WTC11 (cell line): ENCODE data around the gene OR2V1. TPM values are rescaled to one million over a fixed set of nuclear protein-coding genes. Genes with fewer than 3 reads are reported as not detected.

Experiments used
- ATAC-seq: fragments of 200-7000 bp; cut with Tn5 transposase; 2 replicates; pipeline ENCODE4 v1.10.0; 2021; ENCODE audit warnings: mild to moderate bottlenecking, moderate library complexity
- CTCF ChIA-PET: fragments of 300-600 bp; sonication (Branson Sonifier 250); formaldehyde crosslinking; loops from one replicate; lab custom pipeline; 2021; ENCODE audit warnings: antibody characterized with exemption; lab: Charles Lee
- POLR2A ChIA-PET: fragments of 350-600 bp; sonication (Branson Sonifier 250); formaldehyde crosslinking; loops from one replicate; lab custom pipeline; 2021; ENCODE audit warnings: antibody characterized with exemption; lab: Charles Lee
- DNase-seq: peaks from one replicate; pipeline ENCODE4 v3.0.0; 2021; ENCODE audit warnings: low spot score
- H3K27ac Mint-ChIP-seq: 2 replicates; pipeline ENCODE4 v1.8.0; 2021; ENCODE audit warnings: mixed read lengths
- H3K27me3 Mint-ChIP-seq: 2 replicates; pipeline ENCODE4 v1.8.0; 2021; ENCODE audit warnings: low read depth, mild to moderate bottlenecking, moderate library complexity, mixed read lengths
- H3K36me3 Mint-ChIP-seq: 2 replicates; pipeline ENCODE4 v1.8.0; 2021; ENCODE audit warnings: mixed read lengths
- H3K4me1 Mint-ChIP-seq: 2 replicates; pipeline ENCODE4 v1.8.0; 2022; ENCODE audit warnings: mixed read lengths
- H3K4me3 Mint-ChIP-seq: 2 replicates; pipeline ENCODE4 v1.8.0; 2021; ENCODE audit warnings: mild to moderate bottlenecking, moderate library complexity, mixed read lengths
- H3K9me3 Mint-ChIP-seq: 2 replicates; pipeline ENCODE4 v1.8.0; 2021; ENCODE audit warnings: mixed read lengths
- ARID4B ChIP-seq: sonication (generic); formaldehyde crosslinking; IDR thresholded peaks from 2 replicates; pipeline ENCODE4 v1.8.0; 2023; ENCODE audit warnings: missing genetic modification reagents, mild to moderate bottlenecking, borderline replicate concordance
- ATF1 ChIP-seq: sonication (generic); formaldehyde crosslinking; IDR thresholded peaks from 2 replicates; pipeline ENCODE4 v1.8.1; 2023; ENCODE audit warnings: mild to moderate bottlenecking, moderate library complexity, missing genetic modification reagents
- ATF3 ChIP-seq: sonication (generic); formaldehyde crosslinking; conservative IDR thresholded peaks from 2 replicates; pipeline ENCODE4 v1.8.1; 2022; ENCODE audit warnings: mild to moderate bottlenecking, missing genetic modification reagents
- CREM ChIP-seq: sonication (generic); formaldehyde crosslinking; IDR thresholded peaks from 2 replicates; pipeline ENCODE4 v1.8.1; 2022; ENCODE audit warnings: mild to moderate bottlenecking, missing genetic modification reagents, moderate library complexity
- FOXJ3 ChIP-seq: sonication (generic); formaldehyde crosslinking; IDR thresholded peaks from 2 replicates; pipeline ENCODE4 v1.9.0; 2021; ENCODE audit warnings: missing genetic modification reagents, mild to moderate bottlenecking, borderline replicate concordance
- IRF1 ChIP-seq: sonication (generic); formaldehyde crosslinking; IDR thresholded peaks from 2 replicates; pipeline ENCODE4 v1.8.0; 2023; ENCODE audit warnings: missing genetic modification reagents
- IRF2 ChIP-seq: sonication (generic); formaldehyde crosslinking; IDR thresholded peaks from 2 replicates; pipeline ENCODE4 v1.8.0; 2022; ENCODE audit warnings: low read depth, missing genetic modification reagents, borderline replicate concordance
- MXD4 ChIP-seq: fragments of 250-450 bp; sonication (Bioruptor Pico); IDR thresholded peaks from 2 replicates; pipeline ENCODE4 v1.8.0; 2021; ENCODE audit warnings: mild to moderate bottlenecking, moderate library complexity, borderline replicate concordance
- NFATC4 ChIP-seq: fragments of 250-450 bp; sonication (Bioruptor Pico); IDR thresholded peaks from 2 replicates; pipeline ENCODE4 v1.9.0; 2021; ENCODE audit warnings: mild to moderate bottlenecking
- RORB ChIP-seq: fragments of 250-450 bp; sonication (Bioruptor Pico); IDR thresholded peaks from 2 replicates; pipeline ENCODE4 v1.9.0; 2021; ENCODE audit warnings: mild to moderate bottlenecking
- SMAD3 ChIP-seq: sonication (generic); formaldehyde crosslinking; IDR thresholded peaks from 2 replicates; pipeline ENCODE4 v1.8.0; 2022; ENCODE audit warnings: missing genetic modification reagents, mild to moderate bottlenecking, borderline replicate concordance
- SMAD4 ChIP-seq: sonication (generic); formaldehyde crosslinking; IDR thresholded peaks from 2 replicates; pipeline ENCODE4 v1.8.0; 2022; ENCODE audit warnings: mild to moderate bottlenecking, missing genetic modification reagents
- SOX15 ChIP-seq: fragments of 250-450 bp; sonication (Bioruptor Pico); IDR thresholded peaks from 2 replicates; pipeline ENCODE4 v1.9.0; 2021; ENCODE audit warnings: mild to moderate bottlenecking
- USF1 ChIP-seq: sonication (generic); formaldehyde crosslinking; IDR thresholded peaks from 2 replicates; pipeline ENCODE4 v1.8.0; 2022; ENCODE audit warnings: mild to moderate bottlenecking, missing genetic modification reagents
- ZBTB43 ChIP-seq: sonication (generic); formaldehyde crosslinking; IDR thresholded peaks from 2 replicates; pipeline ENCODE4 v1.8.1; 2023; ENCODE audit warnings: mild to moderate bottlenecking, missing genetic modification reagents
- ZNF138 ChIP-seq: sonication (generic); formaldehyde crosslinking; conservative IDR thresholded peaks from 2 replicates; pipeline ENCODE4 v1.8.1; 2022; ENCODE audit warnings: mild to moderate bottlenecking, moderate library complexity, missing genetic modification reagents
- ZNF416 ChIP-seq: fragments of 250-450 bp; sonication (Bioruptor Pico); IDR thresholded peaks from 2 replicates; pipeline ENCODE4 v1.9.0; 2021; ENCODE audit warnings: mild to moderate bottlenecking, inconsistent platforms
- ZNF532 ChIP-seq: fragments of 250-450 bp; sonication (Bioruptor Pico); IDR thresholded peaks from 2 replicates; pipeline ENCODE4 v1.9.0; 2021; ENCODE audit warnings: mild to moderate bottlenecking, borderline replicate concordance
- ZNF671 ChIP-seq: fragments of 250-450 bp; sonication (Bioruptor Pico); IDR thresholded peaks from 2 replicates; pipeline ENCODE4 v1.8.0; 2021; ENCODE audit warnings: mild to moderate bottlenecking
- ZSCAN18 ChIP-seq: fragments of 250-450 bp; sonication (Bioruptor Pico); IDR thresholded peaks from 2 replicates; pipeline ENCODE4 v2.1.2; 2022; ENCODE audit warnings: mild to moderate bottlenecking, moderate library complexity
- total RNA-seq: library from RNA; stranded (reverse); gene quantifications from 3 replicates; pipeline ENCODE4 v1.2.3, GENCODE V29; 2021

The OR2V1 gene
- total RNA-seq, 1 experiment from 2014 or later, result not detected

GRCh38 chr5:181140766-181141165 lies 9.8 kb upstream of the OR2V1 start:
- CTCF ChIA-PET, result interaction anchor here (2.2 kb wide), 1 partner anchor 10 kb away, joined by 11 read pairs; no protein-coding TSS in a partner anchor
- Mint-ChIP-seq H3K36me3 (peaks cover 19% of the 10 kb centered on the region), H3K27ac (no peak overlapping the region), H3K9me3 (peaks cover 27% of the 10 kb centered on the region), H3K4me3 (no peak overlapping the region), H3K4me1 (no peaks in the 10 kb centered on the region), H3K27me3 (peaks cover 11% of the 10 kb centered on the region)
- POLR2A ChIA-PET, result no interaction called here
- TF ChIP-seq ZNF416 (CRISPR knock-in tag) (no peak), IRF2 (CRISPR knock-in tag) (no peak), ZNF671 (CRISPR knock-in tag) (no peak), SMAD4 (CRISPR knock-in tag) (no peak), ATF3 (CRISPR knock-in tag) (no peak), MXD4 (CRISPR knock-in tag) (no peak), FOXJ3 (CRISPR knock-in tag) (no peak), CREM (no peak), ATF1 (CRISPR knock-in tag) (no peak), SMAD3 (CRISPR knock-in tag) (no peak)
- DNase-seq (no peak), ATAC-seq (no peak)

- peak; percentile 94 for ATAC-seq
- H3K27ac Mint-ChIP-seq, result no peak overlapping the region
- ChIA-PET CTCF (interaction anchor here (0.5 to 1.8 kb wide), 15 partner anchors 8 to 352 kb away, joined by 3 to 7 read pairs (median 4); partner anchors contain the start of gene OR2V2), POLR2A (no interaction called here)
- 0 out of 2 replicates have a peak, but pooled peaks cover under 1% of the 10 kb centered on the region for H3K36me3 Mint-ChIP-seq
- H3K4me1 Mint-ChIP-seq, result no peaks in the 10 kb centered on the region
- no peak overlapping the region for H3K4me3 Mint-ChIP-seq
- peaks cover 3% of the 10 kb centered on the region for H3K27me3 Mint-ChIP-seq
- H3K9me3 Mint-ChIP-seq, result peaks cover 9% of the 10 kb centered on the region
- DNase-seq, result peak; percentile 39
- no peak for TF ChIP-seq ARID4B (CRISPR knock-in tag)
- no peak for TF ChIP-seq ZBTB43 (CRISPR knock-in tag)
- no peak for TF ChIP-seq ZNF671 (CRISPR knock-in tag)
- TF ChIP-seq USF1, result no peak
- no peak for TF ChIP-seq RORB
- TF ChIP-seq NFATC4 (CRISPR knock-in tag), result no peak
- no peak for TF ChIP-seq ZSCAN18 (CRISPR knock-in tag)
- no peak for TF ChIP-seq SOX15
- no peak for TF ChIP-seq IRF1 (CRISPR knock-in tag)
- TF ChIP-seq ZNF138, result no peak
- no peak for TF ChIP-seq ZNF532 (CRISPR knock-in tag)
These were observed 7.3 kb upstream of the OR2V1 start for GRCh38 chr5:181138258-181138657.
